Naive thymus-derived CD4-positive, alpha-beta T cell (primary cell): ENCODE measurements around the gene ABCG8. TPM values are rescaled to one million over a fixed set of nuclear protein-coding genes. Genes with fewer than 3 reads are reported as not detected.
A peak's percentile ranks its signal among the peaks of the same experiment; 100 is the strongest.

Experiments used
- ATAC-seq: fragments of 150-1000 bp; cut with Tn5 transposase; 2 replicates; pipeline ENCODE4 v1.10.0; 2021; ENCODE audit warnings: mild to moderate bottlenecking, moderate library complexity
- CTCF ChIA-PET: fragments of 350-600 bp; sonication (Branson Sonifier 250); formaldehyde crosslinking; loops from one replicate; lab custom pipeline; 2021; ENCODE audit warnings: antibody characterized with exemption; lab: Charles Lee
- POLR2A ChIA-PET: fragments of 350-600 bp; sonication (Branson Sonifier 250); formaldehyde crosslinking; loops from one replicate; lab custom pipeline; 2021; ENCODE audit warnings: antibody characterized with exemption, inconsistent platforms; lab: Charles Lee
- DNase-seq, 9 donors: peaks; one replicate each; pipeline versions ENCODE4 v3.0.0 to v3.0.0-alpha.2; 2020 to 2022; ENCODE audit warnings: mixed read lengths in 1 of 9
- H3K27ac ChIP-seq: one replicate; pipeline ENCODE4 v1.7.0; 2013; ENCODE audit warnings: mild to moderate bottlenecking, low read depth, low read length, moderate library complexity
- H3K27me3 ChIP-seq, 2 donors: one replicate each; pipeline ENCODE4 v1.7.0; 2013; ENCODE audit warnings: low read length in 2 of 2, mild to moderate bottlenecking in 2 of 2, moderate library complexity in 2 of 2; ENCODE audit not compliant: control insufficient read depth in 2 of 2, insufficient read depth in 2 of 2
- H3K36me3 ChIP-seq, 3 experiments: 1 replicate in 2 of 3; 2 replicates in 1 of 3; pipeline ENCODE4 v1.7.0; 2013; ENCODE audit warnings: low read length in 3 of 3, mild to moderate bottlenecking in 3 of 3, moderate library complexity in 1 of 3; ENCODE audit not compliant: insufficient read depth in 3 of 3, control insufficient read depth in 2 of 3
- H3K4me1 ChIP-seq, 2 donors: one replicate each; pipeline ENCODE4 v1.7.0; 2013; ENCODE audit warnings: low read length in 2 of 2, mild to moderate bottlenecking in 2 of 2, moderate library complexity in 1 of 2; ENCODE audit not compliant: control insufficient read depth in 2 of 2, insufficient read depth in 2 of 2
- H3K4me3 ChIP-seq: 2 replicates; pipeline ENCODE4 v1.7.0; 2013; ENCODE audit warnings: mild to moderate bottlenecking, low read length
- H3K9me3 ChIP-seq, 3 experiments: 1 replicate in 2 of 3; 2 replicates in 1 of 3; pipeline ENCODE4 v1.7.0; 2013; ENCODE audit warnings: low read length in 3 of 3; ENCODE audit not compliant: control insufficient read depth in 2 of 3
- H3K27ac Mint-ChIP-seq, 9 donors: one replicate each; pipeline ENCODE4 v1.8.0; 2020 to 2022; ENCODE audit warnings: mixed read lengths in 9 of 9, mild to moderate bottlenecking in 8 of 9, moderate library complexity in 5 of 9, inconsistent platforms in 2 of 9
- H3K27me3 Mint-ChIP-seq, 5 donors: one replicate each; pipeline ENCODE4 v1.8.0; 2021 to 2022; ENCODE audit warnings: mixed read lengths in 5 of 5, mild to moderate bottlenecking in 1 of 5
- H3K36me3 Mint-ChIP-seq, 5 donors: one replicate each; pipeline ENCODE4 v1.8.0; 2020 to 2022; ENCODE audit warnings: mixed read lengths in 5 of 5, mild to moderate bottlenecking in 3 of 5, inconsistent platforms in 1 of 5
- H3K4me1 Mint-ChIP-seq, 7 donors: one replicate each; pipeline ENCODE4 v1.8.0; 2020 to 2022; ENCODE audit warnings: mixed read lengths in 7 of 7, mild to moderate bottlenecking in 3 of 7, inconsistent platforms in 1 of 7
- H3K4me3 Mint-ChIP-seq, 10 donors: one replicate each; pipeline ENCODE4 v1.8.0; 2020 to 2022; ENCODE audit warnings: mild to moderate bottlenecking in 10 of 10, mixed read lengths in 10 of 10, moderate library complexity in 6 of 10, inconsistent platforms in 2 of 10
- H3K9me3 Mint-ChIP-seq, 11 donors: one replicate each; pipeline ENCODE4 v1.8.0; 2020 to 2022; ENCODE audit warnings: mixed read lengths in 11 of 11, mild to moderate bottlenecking in 4 of 11, inconsistent platforms in 1 of 11, moderate library complexity in 1 of 11
- intact Hi-C, 2 donors: fragments of 100-400 bp; cut with micrococcal nuclease; formaldehyde crosslinking; loops; one replicate each; pipeline ENCODE4 v1.15.1; 2023
- polyA plus RNA-seq, 2 donors: library from polyadenylated mRNA; unstranded; fragments of 300-500 nt; fragmentation: Illumina TruSeq; gene quantifications; one replicate each; pipeline ENCODE4 v1.2.3, GENCODE V29; 2021
- total RNA-seq, 6 experiments: library from RNA in 5 of 6; stranded (reverse) in 5 of 6; gene quantifications; 1 replicate in 5 of 6; 2 replicates in 1 of 6; pipeline ENCODE4 v1.2.3 and lab custom pipeline; 2021 to 2026

ABCG8 gene
- total and polyA plus RNA-seq, 7 experiments from 2014 or later: 0.11 TPM; not detected in 6

GRCh38 chr2:43824512-43824911 is 14.3 kb upstream of the ABCG8 start:
- intact Hi-C loops: no loop called here
- Mint-ChIP-seq H3K27me3 (peaks cover 21 to 36% (median 24%) of the 10 kb centered on the region in 5 donors), H3K9me3 (peaks cover 0 to 4% (median 0%) of the 10 kb centered on the region in 11 donors), H3K4me1 (no peaks in the 10 kb centered on the region), H3K36me3 (peaks cover 0 to 3% (median 0%) of the 10 kb centered on the region in 5 donors), H3K27ac (no peak overlapping the region), H3K4me3 (no peak overlapping the region)
- no peak overlapping the region for H3K4me3 ChIP-seq
- POLR2A ChIA-PET: no interaction called here
- no peaks in the 10 kb centered on the region for H3K4me1 ChIP-seq
- no peak overlapping the region for H3K27ac ChIP-seq
- H3K27me3 ChIP-seq: no peaks in the 10 kb centered on the region
- CTCF ChIA-PET: no interaction called here
- DNase-seq: no peak
- no peak for ATAC-seq
- H3K9me3 ChIP-seq: no peaks in the 10 kb centered on the region
- H3K36me3 ChIP-seq: no peaks in the 10 kb centered on the region

- ATAC-seq (no peak), DNase-seq (no peak)
- Histone ChIP-seq H3K4me3 (no peak overlapping the region), H3K27me3 (no peaks in the 10 kb centered on the region), H3K4me1 (no peaks in the 10 kb centered on the region), H3K27ac (no peak overlapping the region), H3K36me3 (no peaks in the 10 kb centered on the region), H3K9me3 (no peaks in the 10 kb centered on the region)
- Mint-ChIP-seq H3K4me1 (no peaks in the 10 kb centered on the region), H3K27me3 (peaks cover 26 to 41% (median 26%) of the 10 kb centered on the region in 5 donors), H3K27ac (no peak overlapping the region), H3K36me3 (peaks cover 0 to 3% (median 0%) of the 10 kb centered on the region in 5 donors), H3K4me3 (no peak overlapping the region), H3K9me3 (peaks cover 0 to 4% (median 0%) of the 10 kb centered on the region in 11 donors)
- intact Hi-C loops: no loop called here
- POLR2A ChIA-PET: no interaction called here
- CTCF ChIA-PET: interaction anchor here (0.6 kb wide), 1 partner anchor 569 kb away, joined by 3 read pairs; no protein-coding TSS in a partner anchor
Measured at GRCh38 chr2:43824951-43825493, 13.7 kb upstream of the ABCG8 start.

GRCh38 chr2:43825841-43826240 is 12.9 kb upstream of the ABCG8 start:
- Mint-ChIP-seq H3K4me1 (peaks cover 0 to 3% (median 0%) of the 10 kb centered on the region in 7 donors), H3K9me3 (peaks cover 0 to 3% (median 0%) of the 10 kb centered on the region in 11 donors), H3K27me3 (peaks cover 26 to 46% (median 32%) of the 10 kb centered on the region in 5 donors), H3K27ac (no peak overlapping the region), H3K36me3 (peaks cover 0 to 3% (median 0%) of the 10 kb centered on the region in 5 donors), H3K4me3 (no peak overlapping the region)
- H3K27me3 ChIP-seq: no peaks in the 10 kb centered on the region
- no peaks in the 10 kb centered on the region for H3K36me3 ChIP-seq
- no peaks in the 10 kb centered on the region for H3K4me1 ChIP-seq
- POLR2A ChIA-PET: no interaction called here
- H3K9me3 ChIP-seq: no peaks in the 10 kb centered on the region
- no peak overlapping the region for H3K4me3 ChIP-seq
- no peak overlapping the region for H3K27ac ChIP-seq
- intact Hi-C loops: no loop called here
- ATAC-seq (no peak), DNase-seq (no peak)
- CTCF ChIA-PET: no interaction called here

- ATAC-seq (no peak), DNase-seq (no peak)
- no peak overlapping the region for H3K4me3 ChIP-seq
- H3K27me3 ChIP-seq: no peaks in the 10 kb centered on the region
- H3K27me3 Mint-ChIP-seq: peaks cover 24 to 43% (median 33%) of the 10 kb centered on the region in 5 donors
- H3K36me3 Mint-ChIP-seq: no peaks in the 10 kb centered on the region
- no peaks in the 10 kb centered on the region for H3K36me3 ChIP-seq
- CTCF ChIA-PET: no interaction called here
- no peaks in the 10 kb centered on the region for H3K4me1 ChIP-seq
- no peak overlapping the region for H3K4me3 Mint-ChIP-seq
- POLR2A ChIA-PET: no interaction called here
- no peaks in the 10 kb centered on the region for H3K9me3 Mint-ChIP-seq
- H3K27ac ChIP-seq: no peak overlapping the region
- H3K27ac Mint-ChIP-seq: no peak overlapping the region
- no peaks in the 10 kb centered on the region for H3K9me3 ChIP-seq
- H3K4me1 Mint-ChIP-seq: peaks cover 0 to 6% (median 3%) of the 10 kb centered on the region in 7 donors
- intact Hi-C loops: no loop called here
Measured at GRCh38 chr2:43826305-43827250, 12.2 kb upstream of the ABCG8 start.

GRCh38 chr2:43831543-43832294 is 7.1 kb upstream of the ABCG8 start:
- CTCF ChIA-PET: no interaction called here
- no peaks in the 10 kb centered on the region for H3K36me3 ChIP-seq
- Mint-ChIP-seq H3K9me3 (no peaks in the 10 kb centered on the region), H3K4me1 (peaks cover 0 to 7% (median 3%) of the 10 kb centered on the region in 7 donors), H3K27ac (no peak overlapping the region), H3K27me3 (peaks cover 15 to 27% (median 18%) of the 10 kb centered on the region in 5 donors), H3K36me3 (no peaks in the 10 kb centered on the region), H3K4me3 (peak overlapping the region in 2 of 10 donors; percentile 9 to 46)
- H3K27ac ChIP-seq: no peak overlapping the region
- H3K9me3 ChIP-seq: no peaks in the 10 kb centered on the region
- DNase-seq: no peak
- POLR2A ChIA-PET: no interaction called here
- H3K4me1 ChIP-seq: no peaks in the 10 kb centered on the region
- no peak for ATAC-seq
- intact Hi-C loops: no loop called here
- H3K27me3 ChIP-seq: no peaks in the 10 kb centered on the region
- no peak overlapping the region for H3K4me3 ChIP-seq

- peaks cover 0 to 7% (median 3%) of the 10 kb centered on the region in 7 donors for H3K4me1 Mint-ChIP-seq
- H3K27me3 Mint-ChIP-seq: peaks cover 15 to 27% (median 18%) of the 10 kb centered on the region in 5 donors
- H3K9me3 ChIP-seq: no peaks in the 10 kb centered on the region
- no peaks in the 10 kb centered on the region for H3K4me1 ChIP-seq
- H3K27ac ChIP-seq: no peak overlapping the region
- no peak overlapping the region for H3K4me3 Mint-ChIP-seq
- no peaks in the 10 kb centered on the region for H3K27me3 ChIP-seq
- H3K36me3 Mint-ChIP-seq: no peaks in the 10 kb centered on the region
- intact Hi-C loops: no loop called here
- ChIA-PET POLR2A (no interaction called here), CTCF (no interaction called here)
- H3K36me3 ChIP-seq: no peaks in the 10 kb centered on the region
- no peaks in the 10 kb centered on the region for H3K9me3 Mint-ChIP-seq
- ATAC-seq (no peak), DNase-seq (no peak)
- no peak overlapping the region for H3K27ac Mint-ChIP-seq
- no peak overlapping the region for H3K4me3 ChIP-seq
Measured at GRCh38 chr2:43832457-43832856, 6.3 kb upstream of the ABCG8 start.
